ENCODE results near the gene NRBF2. TPM values are rescaled to one million over a fixed set of nuclear protein-coding genes. Genes with fewer than 3 reads are reported as not detected.
"Not testable (repeated sequence)": the region's sequence is repeated elsewhere in the genome, so short reads cannot be mapped to it uniquely, and the experiment has no call there.

Gene NRBF2
- total and polyA plus RNA-seq, 2 experiments from 2014 or later, result 35.6 to 44.5 TPM

DNA sequence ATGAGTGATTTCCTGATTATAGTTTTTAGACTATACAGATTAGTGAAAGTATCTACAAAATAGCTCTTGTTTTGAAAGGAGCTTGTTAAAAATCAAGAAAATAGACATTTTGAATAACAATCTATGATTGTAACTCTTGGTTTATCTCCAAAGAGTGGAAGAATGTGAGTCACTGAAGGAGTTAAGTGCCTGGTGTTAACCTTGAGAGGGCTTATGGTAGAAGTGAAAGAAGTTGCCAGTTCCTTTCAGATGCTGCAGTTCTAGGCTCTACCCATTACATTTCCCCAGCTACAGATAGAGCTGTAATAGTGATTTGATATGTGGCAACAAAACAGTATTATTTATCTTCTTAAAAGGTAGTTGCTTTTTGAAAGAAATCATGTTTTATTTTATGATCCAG lies 12.7 kb downstream of the NRBF2 start:
- no peak for DNase-seq (ENCODE audit: low spot score)
- no peak overlapping the region for H3K27ac ChIP-seq
- H3K9me2 ChIP-seq (replicated peaks; ENCODE audit: insufficient read depth), result no peaks in the 10 kb centered on the region
- no peaks in the 10 kb centered on the region for H3K4me1 ChIP-seq (ENCODE audit: insufficient read depth)
- no peaks in the 10 kb centered on the region for H3K36me3 ChIP-seq (replicated peaks; ENCODE audit: insufficient read depth, low read depth)
- peaks cover 62% of the 10 kb centered on the region for H4K20me1 ChIP-seq (ENCODE audit: insufficient read depth, poor library complexity, severe bottlenecking)
- no peaks in the 10 kb centered on the region for H3K9me3 ChIP-seq (ENCODE audit: low read depth)
- TF ChIP-seq EZH2 (IDR thresholded peaks at IDR 0.05; ENCODE audit: borderline replicate concordance), result no peak
- TF ChIP-seq EZH2phosphoT487 (IDR thresholded peaks at IDR 0.05; ENCODE audit: low read depth, severe bottlenecking, unreplicated experiment), result no peak
- TF ChIP-seq, protein P1, sequence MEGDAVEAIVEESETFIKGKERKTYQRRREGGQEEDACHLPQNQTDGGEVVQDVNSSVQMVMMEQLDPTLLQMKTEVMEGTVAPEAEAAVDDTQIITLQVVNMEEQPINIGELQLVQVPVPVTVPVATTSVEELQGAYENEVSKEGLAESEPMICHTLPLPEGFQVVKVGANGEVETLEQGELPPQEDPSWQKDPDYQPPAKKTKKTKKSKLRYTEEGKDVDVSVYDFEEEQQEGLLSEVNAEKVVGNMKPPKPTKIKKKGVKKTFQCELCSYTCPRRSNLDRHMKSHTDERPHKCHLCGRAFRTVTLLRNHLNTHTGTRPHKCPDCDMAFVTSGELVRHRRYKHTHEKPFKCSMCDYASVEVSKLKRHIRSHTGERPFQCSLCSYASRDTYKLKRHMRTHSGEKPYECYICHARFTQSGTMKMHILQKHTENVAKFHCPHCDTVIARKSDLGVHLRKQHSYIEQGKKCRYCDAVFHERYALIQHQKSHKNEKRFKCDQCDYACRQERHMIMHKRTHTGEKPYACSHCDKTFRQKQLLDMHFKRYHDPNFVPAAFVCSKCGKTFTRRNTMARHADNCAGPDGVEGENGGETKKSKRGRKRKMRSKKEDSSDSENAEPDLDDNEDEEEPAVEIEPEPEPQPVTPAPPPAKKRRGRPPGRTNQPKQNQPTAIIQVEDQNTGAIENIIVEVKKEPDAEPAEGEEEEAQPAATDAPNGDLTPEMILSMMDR (IDR thresholded peaks at IDR 0.05; ENCODE audit: poor library complexity), result no peak
- peaks cover 97% of the 10 kb centered on the region for H3K79me2 ChIP-seq
- H3K4me3 ChIP-seq, result no peak overlapping the region
- H3K27me3 ChIP-seq, result no peaks in the 10 kb centered on the region
- no peak overlapping the region for H2AFZ ChIP-seq
- peak overlapping the region; percentile 31 for H3K4me2 ChIP-seq

DNA sequence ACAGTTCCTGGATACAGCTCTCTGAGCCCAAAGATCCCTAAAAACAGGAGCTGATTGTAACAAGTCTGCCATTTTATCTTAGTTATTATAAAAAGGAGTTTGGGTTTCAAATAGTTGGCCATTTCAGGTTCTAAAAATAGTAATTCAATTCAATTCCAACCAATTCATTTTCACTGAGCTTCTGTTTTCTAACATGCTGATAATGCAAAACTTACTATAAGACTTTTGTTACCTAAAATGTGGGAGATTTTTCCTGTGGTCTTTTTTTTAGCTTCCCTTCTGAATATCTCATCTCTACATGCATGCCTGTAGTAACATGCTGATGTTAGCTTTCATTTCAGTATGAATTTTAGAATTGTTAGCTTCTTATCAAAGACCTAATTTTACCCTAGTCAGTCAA lies 13.4 kb downstream of the NRBF2 start:
- Histone ChIP-seq H3K4me2 (no peak overlapping the region), H4K20me1 (ENCODE audit: insufficient read depth, poor library complexity, severe bottlenecking) (peaks cover 56% of the 10 kb centered on the region), H2AFZ (no peak overlapping the region), H3K27ac (no peak overlapping the region), H3K4me1 (ENCODE audit: insufficient read depth) (no peaks in the 10 kb centered on the region), H3K36me3 (replicated peaks; ENCODE audit: insufficient read depth, low read depth) (no peaks in the 10 kb centered on the region), H3K27me3 (no peaks in the 10 kb centered on the region), H3K79me2 (peaks cover 95% of the 10 kb centered on the region), H3K9me3 (ENCODE audit: low read depth) (no peaks in the 10 kb centered on the region), H3K4me3 (no peak overlapping the region), H3K9me2 (replicated peaks; ENCODE audit: insufficient read depth) (no peaks in the 10 kb centered on the region)
- TF ChIP-seq, protein P1 (IDR thresholded peaks at IDR 0.05; ENCODE audit: poor library complexity), result no peak
- no peak for TF ChIP-seq EZH2phosphoT487 (IDR thresholded peaks at IDR 0.05; ENCODE audit: low read depth, severe bottlenecking, unreplicated experiment)
- no peak for TF ChIP-seq EZH2 (IDR thresholded peaks at IDR 0.05; ENCODE audit: borderline replicate concordance)
- DNase-seq (ENCODE audit: low spot score), result no peak

DNA sequence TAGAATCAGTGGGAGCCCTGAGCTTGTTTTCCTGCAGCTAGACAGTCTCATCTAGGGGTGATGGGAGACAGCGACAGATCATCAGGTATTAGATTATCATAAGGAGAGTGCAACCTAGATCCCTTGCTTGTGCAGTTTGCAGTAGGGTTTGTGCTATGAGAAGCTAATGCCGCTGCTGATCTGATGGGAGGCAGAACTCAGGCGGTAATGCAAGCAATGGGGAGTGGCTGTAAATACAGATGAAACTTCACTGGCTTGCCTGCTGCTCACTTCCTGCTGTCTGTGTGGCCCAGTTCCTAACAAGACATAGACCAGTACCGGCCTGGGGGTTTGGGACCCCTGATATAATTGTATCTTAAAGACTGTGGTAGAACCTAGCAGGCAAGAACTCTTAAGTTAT lies 17.6 kb downstream of the NRBF2 start:
- Histone ChIP-seq H3K36me3 (replicated peaks; ENCODE audit: insufficient read depth, low read depth) (no peaks in the 10 kb centered on the region), H3K27me3 (no peaks in the 10 kb centered on the region), H2AFZ (no peak overlapping the region), H3K4me1 (ENCODE audit: insufficient read depth) (no peaks in the 10 kb centered on the region), H3K9me3 (ENCODE audit: low read depth) (no peaks in the 10 kb centered on the region), H4K20me1 (ENCODE audit: insufficient read depth, poor library complexity, severe bottlenecking) (peaks cover 23% of the 10 kb centered on the region), H3K79me2 (peaks cover 53% of the 10 kb centered on the region), H3K27ac (no peak overlapping the region), H3K4me2 (no peak overlapping the region), H3K9me2 (replicated peaks; ENCODE audit: insufficient read depth) (no peaks in the 10 kb centered on the region), H3K4me3 (no peak overlapping the region)
- DNase-seq (ENCODE audit: low spot score), result no peak
- TF ChIP-seq, protein P1 (IDR thresholded peaks at IDR 0.05; ENCODE audit: poor library complexity), result no peak
- TF ChIP-seq EZH2 (IDR thresholded peaks at IDR 0.05; ENCODE audit: borderline replicate concordance) (no peak), EZH2phosphoT487 (IDR thresholded peaks at IDR 0.05; ENCODE audit: low read depth, severe bottlenecking, unreplicated experiment) (no peak)
- 71% methylated on average over 4 of the region's 4 CpGs for WGBS (ENCODE audit: low lambda C conversion rate, missing lambda C conversion rate)

DNA sequence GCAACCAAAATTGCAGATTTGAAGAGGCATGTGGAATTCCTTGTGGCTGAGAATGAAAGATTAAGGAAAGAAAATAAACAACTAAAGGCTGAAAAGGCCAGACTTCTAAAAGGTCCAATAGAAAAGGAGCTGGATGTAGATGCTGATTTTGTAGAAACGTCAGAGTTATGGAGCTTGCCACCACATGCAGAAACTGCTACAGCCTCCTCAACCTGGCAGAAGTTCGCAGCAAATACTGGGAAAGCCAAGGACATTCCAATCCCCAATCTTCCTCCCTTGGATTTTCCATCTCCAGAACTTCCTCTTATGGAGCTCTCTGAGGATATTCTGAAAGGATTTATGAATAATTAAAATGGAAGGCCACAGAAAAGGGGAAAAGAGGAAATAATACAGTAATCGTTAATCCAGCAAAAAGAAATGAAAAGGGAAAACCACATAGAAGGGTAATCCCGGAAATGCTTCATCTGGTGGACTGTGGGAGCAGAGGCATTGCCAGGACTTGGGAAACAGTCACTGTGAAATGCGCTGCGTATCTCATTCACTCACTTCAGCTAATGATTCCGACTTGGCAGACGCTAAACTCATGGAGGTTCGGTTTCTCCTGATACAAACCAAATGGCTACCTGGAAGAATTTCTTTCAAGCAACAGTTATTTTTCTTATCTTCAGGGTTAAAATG lies 20.9 kb downstream of the NRBF2 start:
- H3K4me3 ChIP-seq; H3K27ac ChIP-seq; H3K36me3 ChIP-seq (replicated peaks; ENCODE audit: insufficient read depth, low read depth); H3K4me1 ChIP-seq (ENCODE audit: insufficient read depth); H4K20me1 ChIP-seq (ENCODE audit: insufficient read depth, poor library complexity, severe bottlenecking); H3K27me3 ChIP-seq; H3K4me2 ChIP-seq; H2AFZ ChIP-seq; H3K9me3 ChIP-seq (ENCODE audit: low read depth); H3K9me2 ChIP-seq (replicated peaks; ENCODE audit: insufficient read depth); DNase-seq (ENCODE audit: low spot score): not testable (repeated sequence)
- H3K79me2 ChIP-seq, result peaks cover 21% of the 10 kb centered on the region
- WGBS (ENCODE audit: low lambda C conversion rate, missing lambda C conversion rate), result 98% methylated on average over 9 of the region's 9 CpGs
